Measurements from ENCODE around the gene CNOT11. TPM values are rescaled to one million over a fixed set of nuclear protein-coding genes. Genes with fewer than 3 reads are reported as not detected.

Gene CNOT11
- total RNA-seq, 1 experiment from 2014 or later, result 54.0 TPM

GRCh38 chr2:101253013-101253702, 472 bp downstream of the CNOT11 start (continued):
- no peak; the same call in 1 of the 2 replicates for TF ChIP-seq STAT6 (CRISPR knock-in tag; conservative IDR thresholded peaks at IDR 0.05; ENCODE audit: low read depth)
- TF ChIP-seq ZNF281 (CRISPR knock-in tag; IDR thresholded peaks at IDR 0.05), result no peak
- peak; percentile 10; the same call in 1 of the 2 replicates for TF ChIP-seq GABPB1 (CRISPR knock-in tag; IDR thresholded peaks at IDR 0.05)
- TF ChIP-seq ELF4 (CRISPR knock-in tag; IDR thresholded peaks at IDR 0.05; ENCODE audit: low read depth), result 0 out of 2 replicates have a peak, but pooled peaks have one; percentile 39
- TF ChIP-seq HMGXB4 (CRISPR knock-in tag; IDR thresholded peaks at IDR 0.05), result peak; percentile 34; the same call in 1 of the 2 replicates
- 0 out of 2 replicates have a peak, but pooled peaks have one; percentile 43 for TF ChIP-seq ERG (CRISPR knock-in tag; IDR thresholded peaks at IDR 0.05)
- no peak for TF ChIP-seq SMAD4 (CRISPR knock-in tag; IDR thresholded peaks at IDR 0.05)

- no peaks in the 10 kb centered on the region for H3K27me3 Mint-ChIP-seq (ENCODE audit: low read depth)
- peaks cover 16% of the 10 kb centered on the region for H3K36me3 Mint-ChIP-seq
- peaks cover under 1% of the 10 kb centered on the region; the same call in 1 of the 2 replicates for H3K9me3 Mint-ChIP-seq
- ChIA-PET POLR2A (no interaction called here), CTCF (interaction anchor here (0.6 to 3.4 kb wide), 7 partner anchors 9 to 373 kb away, joined by 3 to 32 read pairs (median 4); no protein-coding TSS in a partner anchor)
- peaks cover 45% of the 10 kb centered on the region for H3K4me1 Mint-ChIP-seq
- no peak for ATAC-seq
- H3K4me3 Mint-ChIP-seq, result peak overlapping the region; percentile 99
- peak overlapping the region; percentile 96 for H3K27ac Mint-ChIP-seq
- DNase-seq (ENCODE audit: low spot score), result no peak
- no peak for TF ChIP-seq FOXP1 (CRISPR knock-in tag; IDR thresholded peaks at IDR 0.05; ENCODE audit: borderline replicate concordance)
- TF ChIP-seq ZSCAN18 (CRISPR knock-in tag; IDR thresholded peaks at IDR 0.05), result no peak
- TF ChIP-seq ETV6 (CRISPR knock-in tag; IDR thresholded peaks at IDR 0.05), result no peak
- no peak for TF ChIP-seq SMAD4 (CRISPR knock-in tag; IDR thresholded peaks at IDR 0.05)
- no peak for TF ChIP-seq AR (CRISPR knock-in tag; IDR thresholded peaks at IDR 0.05)
- no peak for TF ChIP-seq ZNF423 (CRISPR knock-in tag; IDR thresholded peaks at IDR 0.05)
- no peak for TF ChIP-seq ZMAT4 (CRISPR knock-in tag; IDR thresholded peaks at IDR 0.05)
- TF ChIP-seq ZNF425 (CRISPR knock-in tag; conservative IDR thresholded peaks at IDR 0.05), result no peak
- TF ChIP-seq TEAD1 (CRISPR knock-in tag; IDR thresholded peaks at IDR 0.05), result no peak
- no peak for TF ChIP-seq IRF1 (CRISPR knock-in tag; IDR thresholded peaks at IDR 0.05)
These were observed 1.2 kb downstream of the CNOT11 start for GRCh38 chr2:101253703-101254450.

All from WTC11 (cell line).